Measurements from ENCODE around the gene SVEP1. TPM values are rescaled to one million over a fixed set of nuclear protein-coding genes. Genes with fewer than 3 reads are reported as not detected.

SVEP1 gene
- total and polyA plus RNA-seq, 2 experiments from 2014 or later, result 1.9 to 4.4 TPM

- Histone ChIP-seq H3K4me1 (ENCODE audit: low read depth) (peaks cover under 1% of the 10 kb centered on the region), H3K4me3 (no peak overlapping the region), H3K27me3 (no peaks in the 10 kb centered on the region), H3K27ac (no peak overlapping the region), H3K36me3 (no peaks in the 10 kb centered on the region), H3K9me3 (ENCODE audit: low read depth) (no peaks in the 10 kb centered on the region)
- no peak for DNase-seq (ENCODE audit: low read depth in 1 of 2, low spot score in 1 of 2)
- TF ChIP-seq, protein P1, sequence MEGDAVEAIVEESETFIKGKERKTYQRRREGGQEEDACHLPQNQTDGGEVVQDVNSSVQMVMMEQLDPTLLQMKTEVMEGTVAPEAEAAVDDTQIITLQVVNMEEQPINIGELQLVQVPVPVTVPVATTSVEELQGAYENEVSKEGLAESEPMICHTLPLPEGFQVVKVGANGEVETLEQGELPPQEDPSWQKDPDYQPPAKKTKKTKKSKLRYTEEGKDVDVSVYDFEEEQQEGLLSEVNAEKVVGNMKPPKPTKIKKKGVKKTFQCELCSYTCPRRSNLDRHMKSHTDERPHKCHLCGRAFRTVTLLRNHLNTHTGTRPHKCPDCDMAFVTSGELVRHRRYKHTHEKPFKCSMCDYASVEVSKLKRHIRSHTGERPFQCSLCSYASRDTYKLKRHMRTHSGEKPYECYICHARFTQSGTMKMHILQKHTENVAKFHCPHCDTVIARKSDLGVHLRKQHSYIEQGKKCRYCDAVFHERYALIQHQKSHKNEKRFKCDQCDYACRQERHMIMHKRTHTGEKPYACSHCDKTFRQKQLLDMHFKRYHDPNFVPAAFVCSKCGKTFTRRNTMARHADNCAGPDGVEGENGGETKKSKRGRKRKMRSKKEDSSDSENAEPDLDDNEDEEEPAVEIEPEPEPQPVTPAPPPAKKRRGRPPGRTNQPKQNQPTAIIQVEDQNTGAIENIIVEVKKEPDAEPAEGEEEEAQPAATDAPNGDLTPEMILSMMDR (IDR thresholded peaks at IDR 0.05; ENCODE audit: low read depth, low read length), result no peak
Observed at GRCh38 chr9:110514897-110515296, 64.6 kb downstream of the SVEP1 start.

GRCh38 chr9:110512817-110513216, 66.7 kb downstream of the SVEP1 start:
- H3K27me3 ChIP-seq, result no peaks in the 10 kb centered on the region
- no peak overlapping the region for H3K27ac ChIP-seq
- no peaks in the 10 kb centered on the region for H3K9me3 ChIP-seq (ENCODE audit: low read depth)
- DNase-seq (ENCODE audit: low read depth in 1 of 2, low spot score in 1 of 2), result no peak
- TF ChIP-seq, protein P1 (IDR thresholded peaks at IDR 0.05; ENCODE audit: low read depth, low read length), result no peak
- no peak overlapping the region for H3K4me3 ChIP-seq
- H3K36me3 ChIP-seq, result no peaks in the 10 kb centered on the region
- H3K4me1 ChIP-seq (ENCODE audit: low read depth), result no peaks in the 10 kb centered on the region

- TF ChIP-seq, protein P1 (IDR thresholded peaks at IDR 0.05; ENCODE audit: low read depth, low read length), result no peak
- no peaks in the 10 kb centered on the region for H3K9me3 ChIP-seq (ENCODE audit: low read depth)
Observed at GRCh38 chr9:110509792-110510191, 69.7 kb downstream of the SVEP1 start.

DNA sequence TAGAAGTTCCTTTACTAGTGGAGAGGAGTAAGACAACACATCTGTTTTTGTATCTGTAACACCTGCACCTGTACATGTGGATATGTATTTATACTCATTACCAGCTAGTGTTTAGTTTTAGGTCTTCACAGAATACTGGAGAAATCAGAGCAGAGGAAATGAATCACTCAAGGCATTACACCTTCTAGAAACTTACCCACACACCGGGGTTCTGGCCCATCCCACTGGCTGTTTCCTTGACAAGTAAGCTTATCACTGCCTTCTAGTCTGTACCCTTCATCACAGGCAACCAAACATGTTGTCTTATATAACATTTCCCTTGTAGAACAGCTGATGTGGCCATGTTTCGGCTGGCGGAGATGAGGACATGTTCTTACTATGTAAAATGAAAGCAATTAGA, 76.7 kb downstream of the SVEP1 start:
- H3K36me3 ChIP-seq, result no peaks in the 10 kb centered on the region
- H3K27me3 ChIP-seq, result no peaks in the 10 kb centered on the region
- H3K4me3 ChIP-seq, result no peak overlapping the region
- peak in 1 of 2 donors; percentile 4 for DNase-seq (ENCODE audit: low read depth in 1 of 2, low spot score in 1 of 2)
- H3K27ac ChIP-seq, result no peak overlapping the region
- TF ChIP-seq, protein P1 (IDR thresholded peaks at IDR 0.05; ENCODE audit: low read depth, low read length), result no peak
- no peaks in the 10 kb centered on the region for H3K4me1 ChIP-seq (ENCODE audit: low read depth)
- H3K9me3 ChIP-seq (ENCODE audit: low read depth), result no peaks in the 10 kb centered on the region

More at GRCh38 chr9:110509792-110510191, 69.7 kb downstream of the SVEP1 start:
- Histone ChIP-seq H3K4me1 (ENCODE audit: low read depth) (no peaks in the 10 kb centered on the region), H3K36me3 (no peaks in the 10 kb centered on the region), H3K27me3 (no peaks in the 10 kb centered on the region), H3K27ac (no peak overlapping the region), H3K4me3 (no peak overlapping the region)
- no peak for DNase-seq (ENCODE audit: low read depth in 1 of 2, low spot score in 1 of 2)

GRCh38 chr9:110499608-110500007, 79.9 kb downstream of the SVEP1 start:
- Histone ChIP-seq H3K4me3 (no peak overlapping the region), H3K9me3 (ENCODE audit: low read depth) (no peaks in the 10 kb centered on the region), H3K36me3 (no peaks in the 10 kb centered on the region), H3K27me3 (no peaks in the 10 kb centered on the region), H3K4me1 (ENCODE audit: low read depth) (no peaks in the 10 kb centered on the region), H3K27ac (no peak overlapping the region)
- TF ChIP-seq, protein P1 (IDR thresholded peaks at IDR 0.05; ENCODE audit: low read depth, low read length), result no peak
- DNase-seq (ENCODE audit: low read depth in 1 of 2, low spot score in 1 of 2), result no peak

DNA sequence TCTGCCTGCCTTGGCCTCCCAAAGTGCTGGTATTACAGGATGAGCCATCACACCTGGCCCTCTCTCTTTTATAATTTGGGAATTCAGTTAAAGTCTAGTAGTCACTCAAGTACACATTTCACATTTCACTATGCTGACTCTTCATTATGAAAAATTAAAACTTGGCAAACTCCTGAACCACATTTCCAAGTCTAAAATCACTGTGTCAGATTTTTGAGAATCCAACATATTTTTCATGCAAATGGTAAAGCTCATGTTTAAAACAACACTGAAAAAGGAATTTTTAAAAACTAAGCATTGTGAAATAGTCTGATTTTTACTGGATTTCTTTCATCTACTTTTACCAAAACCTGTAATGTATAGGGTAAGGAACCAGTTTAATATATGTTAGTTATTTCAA, 92.3 kb downstream of the SVEP1 start:
- Histone ChIP-seq H3K27me3 (no peaks in the 10 kb centered on the region), H3K27ac (no peak overlapping the region), H3K4me3 (no peak overlapping the region), H3K36me3 (no peaks in the 10 kb centered on the region), H3K9me3 (ENCODE audit: low read depth) (no peaks in the 10 kb centered on the region), H3K4me1 (ENCODE audit: low read depth) (no peaks in the 10 kb centered on the region)
- no peak for DNase-seq (ENCODE audit: low read depth in 1 of 2, low spot score in 1 of 2)
- TF ChIP-seq, protein P1 (IDR thresholded peaks at IDR 0.05; ENCODE audit: low read depth, low read length), result no peak

All from cardiac muscle cell (in vitro differentiated cells and primary cell).